IPS DF 19.7 (cell line): ENCODE measurements around the gene FRRS1L.

Experiments used
- DNase-seq: peaks from one replicate; pipeline ENCODE4 v3.0.0-alpha.2; 2013; ENCODE audit warnings: low read depth, low spot score

Gene FRRS1L

DNA sequence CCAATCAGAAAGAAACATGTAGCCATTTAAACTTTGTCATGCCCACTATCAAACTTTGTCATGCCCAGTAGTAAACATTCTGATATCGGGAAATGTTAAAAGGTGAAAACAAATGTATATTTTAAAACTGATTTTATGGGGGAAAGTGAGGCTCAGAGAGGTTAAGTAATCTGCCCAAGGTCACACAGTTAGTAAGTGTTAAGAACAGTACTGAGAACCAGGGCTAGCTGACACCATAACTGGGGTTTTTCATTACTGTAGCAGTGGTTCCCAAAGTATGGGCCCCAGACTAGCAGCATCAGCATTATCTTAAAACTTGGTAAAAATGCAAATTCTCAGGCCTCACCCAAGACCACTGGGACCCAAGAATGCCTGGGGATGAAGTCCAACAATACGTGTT, 9.9 kb upstream of the FRRS1L start:
- DNase-seq: no peak

DNA sequence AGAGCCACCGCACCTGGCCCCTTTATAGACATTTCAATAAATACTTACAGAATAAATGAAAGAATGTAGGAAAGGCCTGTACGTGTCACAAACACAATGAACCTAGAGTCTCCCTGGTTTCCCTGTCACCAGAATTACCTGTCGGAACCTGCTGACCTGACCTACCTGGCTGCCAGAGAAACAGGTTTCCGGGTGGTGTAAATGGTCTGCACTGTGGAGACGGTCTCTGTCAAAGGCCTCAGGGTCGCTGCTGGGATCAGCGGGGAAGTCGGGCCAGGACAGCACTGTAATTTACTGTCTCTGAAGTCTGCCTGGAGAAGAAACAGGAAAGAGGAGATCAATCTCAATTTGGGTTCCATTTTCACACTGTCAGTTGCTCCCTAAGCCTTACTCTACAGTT, 9.3 kb upstream of the FRRS1L start:
- no peak for DNase-seq

DNA sequence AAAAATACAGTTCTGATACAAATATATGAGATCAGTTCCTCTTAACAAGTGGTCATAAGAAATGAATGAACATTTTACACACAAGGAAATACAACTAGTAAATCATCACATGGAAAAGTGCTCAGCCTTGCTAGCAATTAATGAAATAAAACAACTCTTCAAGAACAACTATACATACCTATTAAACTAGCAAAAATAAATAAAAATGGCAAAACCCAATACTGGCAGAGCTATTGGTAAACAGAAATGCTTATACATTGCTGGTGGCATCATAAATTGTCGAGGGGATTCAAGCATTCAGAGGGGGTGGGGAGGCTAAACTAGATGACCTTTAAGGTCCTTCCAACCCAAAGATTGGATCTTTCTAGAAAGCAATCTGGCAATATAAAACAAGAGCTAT, 5.9 kb upstream of the FRRS1L start:
- DNase-seq: no peak

DNA sequence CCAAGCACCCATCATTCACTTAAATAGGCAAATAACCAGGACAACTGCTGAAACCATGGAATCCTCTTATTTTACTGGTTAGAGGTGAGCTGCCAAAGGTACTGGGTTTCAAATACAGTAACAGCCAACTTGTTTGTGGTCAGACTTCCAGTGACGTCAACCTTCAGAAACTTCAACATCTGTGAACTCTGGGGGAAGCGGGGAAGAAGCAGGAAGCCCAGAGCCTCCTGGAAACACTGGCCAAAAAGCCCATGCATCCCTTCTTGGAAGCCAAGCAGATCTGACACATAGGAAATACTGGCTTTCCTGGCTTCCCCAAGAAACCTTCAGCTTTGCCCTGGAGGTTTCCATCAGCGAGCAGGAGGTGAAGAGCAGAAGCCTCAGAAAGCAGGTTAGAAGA, 4.9 kb upstream of the FRRS1L start:
- DNase-seq: no peak

DNA sequence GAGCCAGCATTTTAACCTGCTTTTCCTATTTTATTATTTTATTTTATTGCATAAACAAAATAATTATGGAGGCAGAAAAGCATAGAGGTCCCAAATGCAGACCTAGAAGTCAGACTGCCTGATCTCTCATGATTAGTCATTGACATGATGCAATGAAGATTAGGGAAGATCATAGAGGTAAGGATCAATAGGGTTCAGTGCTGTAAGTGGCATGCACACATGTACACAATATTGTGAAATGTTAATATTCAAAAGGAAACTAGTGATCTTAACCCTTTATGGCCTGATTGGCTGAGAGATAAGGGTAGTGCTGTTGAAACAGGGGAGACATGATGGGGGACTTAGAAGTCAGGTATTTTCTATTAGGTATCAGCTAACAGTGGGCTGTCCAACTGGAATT, 1.1 kb upstream of the FRRS1L start:
- DNase-seq: no peak

DNA sequence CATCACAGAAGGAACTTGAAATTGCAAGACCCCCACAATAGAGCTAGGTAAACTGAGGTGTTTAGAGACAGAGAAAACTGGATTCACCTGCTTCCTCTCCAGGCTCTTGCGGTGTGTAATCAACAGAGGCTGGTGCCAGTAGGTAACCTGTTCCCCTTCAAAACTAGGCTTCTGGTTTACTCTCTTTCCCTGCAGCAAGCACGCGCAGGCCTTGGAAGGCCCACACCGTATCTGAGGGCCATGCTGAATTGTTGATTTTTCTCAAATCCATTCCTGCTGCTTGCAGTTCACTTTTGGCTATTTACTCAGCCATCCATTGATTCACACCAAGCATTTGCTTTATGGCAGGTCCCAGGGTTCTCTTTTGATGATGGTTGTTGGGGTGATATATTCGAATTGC, 667 bp upstream of the FRRS1L start:
- no peak for DNase-seq

DNA sequence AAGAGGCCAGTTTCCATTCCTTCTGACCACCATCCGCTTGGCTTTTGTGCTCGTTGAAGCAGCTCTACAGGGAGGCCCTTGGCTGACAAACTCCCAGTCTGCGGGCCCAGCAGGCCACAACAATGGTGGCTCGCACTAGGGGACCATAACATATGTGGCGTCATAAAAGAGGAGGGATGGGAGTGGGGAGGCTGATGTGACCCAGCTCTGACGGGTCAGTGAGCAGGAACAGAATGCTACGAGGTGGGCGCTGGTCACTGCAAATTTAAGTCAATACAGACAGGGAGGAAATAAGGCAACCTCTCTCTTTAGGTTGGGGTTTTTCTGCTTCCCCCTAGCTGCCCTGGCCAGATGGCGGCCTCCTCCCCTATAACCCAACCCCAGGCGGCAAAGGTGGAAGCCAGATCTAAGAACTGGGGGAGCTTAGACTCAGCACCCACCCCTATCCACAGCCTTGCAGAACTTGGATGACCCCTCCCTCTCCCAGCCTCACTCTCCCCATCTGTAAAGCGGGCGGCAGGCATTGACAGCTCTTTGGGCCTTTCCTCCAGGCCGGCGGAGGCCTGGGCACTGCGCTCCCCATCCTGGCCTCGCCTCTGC, 778 bp downstream of the FRRS1L start:
- no peak for DNase-seq

DNA sequence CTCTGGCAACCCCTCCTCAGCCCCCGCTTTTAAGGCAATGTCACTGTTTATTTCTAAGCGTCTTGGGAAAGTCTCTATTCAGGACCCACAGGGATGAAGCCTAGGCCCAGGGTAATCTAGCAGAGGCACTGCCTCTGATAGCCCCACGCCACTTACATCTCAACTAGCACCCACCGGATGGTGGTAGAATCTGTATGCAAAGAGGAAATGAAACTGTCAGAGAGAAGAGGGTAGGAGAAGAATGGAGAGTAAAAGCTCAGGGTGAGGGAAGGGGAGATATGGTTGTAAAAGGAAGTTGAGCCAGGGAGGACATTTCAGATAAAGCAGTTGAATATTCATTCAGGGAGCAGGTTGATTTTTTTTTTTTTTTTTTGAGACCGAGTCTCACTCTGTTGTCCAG, 3.0 kb downstream of the FRRS1L start:
- DNase-seq: no peak

DNA sequence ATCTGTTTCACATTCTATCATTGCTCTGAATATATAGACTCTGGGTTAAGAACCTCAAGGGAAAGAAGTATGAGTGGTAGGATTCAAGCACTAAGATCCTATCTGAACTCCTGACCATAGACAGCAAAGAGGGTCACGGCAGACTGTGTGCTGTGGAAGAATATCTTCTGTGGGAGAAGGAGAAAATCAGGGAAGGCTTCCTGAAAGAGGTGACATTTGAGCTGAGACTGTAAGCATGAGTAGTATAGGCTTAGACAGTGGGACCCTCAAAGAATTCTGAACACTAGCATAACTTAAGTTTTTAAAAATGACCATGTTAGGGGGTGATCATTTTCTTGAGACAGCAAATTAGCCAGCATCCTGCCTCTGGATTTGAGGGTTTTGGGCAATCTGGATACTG, 3.9 kb downstream of the FRRS1L start:
- no peak for DNase-seq

DNA sequence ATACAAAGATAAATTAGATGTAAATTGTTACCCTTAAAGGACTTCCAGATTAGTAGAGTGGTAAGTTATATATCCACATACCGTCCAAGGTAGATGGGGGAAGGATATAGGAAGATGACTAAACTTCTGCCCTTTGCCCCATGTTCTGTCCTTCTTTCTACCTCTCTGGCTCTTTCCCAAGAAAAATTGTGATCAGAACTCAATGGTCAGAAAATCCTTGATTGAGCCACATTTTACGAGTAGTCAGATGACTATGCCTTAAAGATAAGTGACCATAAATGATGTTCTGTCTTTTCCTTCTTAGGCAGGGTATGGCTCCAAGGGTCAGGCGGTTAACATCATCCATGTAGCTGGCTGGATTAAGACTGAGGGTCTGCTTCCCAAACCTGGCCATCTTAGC, 4.4 kb downstream of the FRRS1L start:
- no peak for DNase-seq

DNA sequence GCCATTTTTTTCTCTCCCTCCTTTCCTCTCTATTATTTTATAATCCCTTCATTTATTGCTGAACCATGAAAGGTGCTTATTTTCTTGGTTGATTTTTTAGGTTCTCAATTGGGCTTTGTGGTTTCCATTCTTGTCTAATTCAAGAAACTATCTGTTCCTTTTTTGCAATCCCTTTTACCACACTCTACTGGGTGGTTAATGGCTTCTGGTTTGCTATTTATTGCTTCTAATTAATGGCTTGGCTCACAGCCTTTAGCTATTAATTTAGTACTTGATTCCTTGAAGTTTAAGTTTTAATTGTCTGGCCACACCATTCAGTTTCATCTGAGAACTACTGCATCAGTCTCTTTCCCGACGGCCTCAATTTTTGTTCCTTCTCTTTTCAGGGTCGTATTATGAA, 5.6 kb downstream of the FRRS1L start:
- no peak for DNase-seq

DNA sequence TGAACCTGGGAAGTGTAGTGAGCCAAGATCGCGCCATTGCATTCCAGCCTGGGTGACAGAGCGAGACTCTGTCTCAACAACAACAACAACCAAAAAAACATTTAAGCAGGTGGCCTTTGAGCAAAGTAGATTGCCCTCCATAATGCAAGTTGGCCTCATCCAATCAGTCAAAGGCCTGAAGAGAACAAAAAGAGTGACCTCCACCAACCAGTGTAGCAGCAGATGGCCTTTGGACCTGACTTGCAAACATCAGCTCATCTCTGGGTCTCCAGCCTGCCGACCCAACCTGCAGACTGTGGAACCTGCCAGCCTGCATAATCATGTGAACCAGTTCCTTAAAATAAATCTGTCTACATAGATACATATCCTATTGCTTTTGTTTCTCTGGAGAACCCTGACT, 7.5 kb downstream of the FRRS1L start:
- DNase-seq: no peak

DNA sequence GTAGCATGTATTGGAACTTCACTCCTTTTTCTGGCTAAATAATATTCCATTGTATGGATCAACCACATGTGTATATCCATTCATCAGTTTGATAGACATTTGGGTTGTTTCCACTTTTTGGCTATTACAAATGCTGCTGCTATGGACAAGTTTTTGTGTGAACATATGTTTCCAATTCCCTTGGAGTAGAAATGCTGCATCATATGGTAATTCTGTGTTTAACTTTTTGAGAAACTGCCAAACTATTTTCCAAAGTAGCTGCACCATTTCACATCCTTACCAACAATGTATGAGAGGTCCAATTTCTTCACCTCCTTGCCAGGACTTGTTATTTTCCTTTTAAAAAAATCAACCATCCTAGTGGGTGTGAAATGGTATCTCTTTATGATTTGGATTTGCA, 8.4 kb downstream of the FRRS1L start:
- DNase-seq: no peak

DNA sequence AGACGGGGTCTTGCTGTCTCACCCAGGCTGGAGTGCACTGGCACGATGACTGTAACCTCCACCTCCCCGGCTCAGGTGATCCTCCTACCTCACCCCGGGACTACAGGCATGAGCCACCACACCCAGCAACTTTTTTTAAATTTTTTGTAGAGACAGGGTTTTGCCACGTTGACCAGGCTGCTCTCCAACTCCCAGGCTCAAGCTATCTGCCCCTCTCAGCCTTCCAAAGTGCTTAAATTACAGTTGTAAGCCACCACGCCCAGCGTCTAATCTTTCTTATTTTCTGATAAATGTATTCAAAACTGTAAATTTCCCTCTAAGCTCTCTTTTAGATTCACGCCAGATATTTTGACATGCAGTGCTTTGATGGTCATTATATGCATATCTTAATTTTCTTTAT, 10.3 kb downstream of the FRRS1L start:
- no peak for DNase-seq

DNA sequence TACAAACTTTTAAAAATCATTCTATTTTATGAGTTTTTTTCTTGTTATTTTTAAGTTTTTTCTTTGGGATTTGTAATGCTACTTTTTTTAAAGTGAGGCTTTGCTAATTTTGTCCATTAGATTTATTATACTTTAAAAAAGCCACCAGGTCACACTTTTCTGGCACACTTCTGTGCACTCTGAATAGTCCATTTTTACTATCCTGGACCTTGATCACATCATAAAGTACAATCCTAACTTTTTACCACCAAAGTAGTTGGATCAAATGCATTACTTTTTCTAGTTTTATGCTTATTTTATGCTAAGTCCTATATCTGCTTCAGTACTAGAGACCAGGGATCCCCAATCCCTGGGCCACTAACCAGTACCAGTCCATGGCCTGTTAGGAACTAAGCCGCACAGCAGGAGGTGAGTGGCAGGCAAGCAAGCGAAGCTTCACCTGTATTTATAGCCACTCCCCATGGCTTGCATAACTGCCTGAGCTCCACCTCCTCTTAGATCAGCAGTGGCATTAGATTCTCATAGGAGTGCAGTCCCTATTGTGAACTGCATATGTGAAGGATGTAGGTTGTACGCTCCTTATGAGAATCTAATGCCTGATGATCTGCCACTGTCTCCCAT, 16.0 kb downstream of the FRRS1L start:
- no peak for DNase-seq

DNA sequence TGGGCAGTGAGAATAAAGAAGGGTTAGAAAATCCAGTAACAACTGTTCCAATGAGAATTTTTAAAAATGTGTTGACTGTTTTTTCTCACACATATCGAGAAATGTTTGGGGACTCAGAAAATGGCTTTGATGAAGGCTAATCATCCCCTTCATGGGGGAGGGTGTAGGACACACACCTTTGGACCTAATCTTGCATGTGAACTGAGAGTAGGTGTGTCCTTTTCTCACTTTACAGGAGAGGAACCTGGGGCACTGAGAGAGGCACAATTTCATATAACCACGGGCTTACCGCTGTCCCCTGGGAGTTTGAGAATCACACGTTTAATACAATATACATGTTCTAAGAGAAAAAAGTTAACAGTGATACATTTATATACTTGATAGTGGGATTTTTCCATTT, 17.3 kb downstream of the FRRS1L start:
- DNase-seq: no peak

DNA sequence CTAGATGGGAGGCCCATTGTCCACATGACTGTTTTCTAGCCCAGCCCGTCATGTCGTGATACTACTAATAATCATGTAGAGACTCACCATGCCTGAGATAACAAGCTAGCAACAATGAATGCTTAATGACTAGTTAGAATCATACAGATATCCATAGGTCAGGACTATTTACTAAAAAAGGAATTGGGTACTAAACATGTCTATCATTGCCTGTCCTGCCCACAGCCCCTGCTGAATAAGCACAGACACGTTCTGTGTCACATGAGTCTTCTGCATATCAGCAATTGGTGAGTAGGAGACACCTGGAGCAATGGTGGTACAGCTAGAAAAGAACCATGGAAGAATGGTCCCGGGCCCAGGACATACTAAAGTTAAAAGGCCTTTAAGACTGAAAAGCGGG, 18.0 kb downstream of the FRRS1L start:
- DNase-seq: no peak

DNA sequence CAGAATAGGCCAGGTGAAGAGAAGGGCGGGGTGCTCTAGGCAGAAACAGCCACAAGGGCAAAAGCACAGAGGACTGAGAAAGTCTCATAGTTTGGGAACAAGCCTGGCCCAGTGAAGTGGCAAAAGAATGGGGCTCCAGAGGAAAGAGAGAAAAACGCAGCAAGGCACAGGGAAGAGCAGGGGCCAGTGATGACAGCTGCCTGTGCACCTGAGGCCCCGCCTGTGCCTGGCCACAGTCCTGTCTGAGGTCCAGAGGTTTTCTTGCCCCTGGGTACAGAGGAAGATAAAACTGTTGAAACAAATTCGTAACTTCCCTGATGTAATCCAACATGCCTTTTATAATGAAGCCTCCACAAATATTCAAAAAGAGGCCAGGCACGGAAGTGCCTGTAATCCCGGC, 22.0 kb downstream of the FRRS1L start:
- DNase-seq: no peak

DNA sequence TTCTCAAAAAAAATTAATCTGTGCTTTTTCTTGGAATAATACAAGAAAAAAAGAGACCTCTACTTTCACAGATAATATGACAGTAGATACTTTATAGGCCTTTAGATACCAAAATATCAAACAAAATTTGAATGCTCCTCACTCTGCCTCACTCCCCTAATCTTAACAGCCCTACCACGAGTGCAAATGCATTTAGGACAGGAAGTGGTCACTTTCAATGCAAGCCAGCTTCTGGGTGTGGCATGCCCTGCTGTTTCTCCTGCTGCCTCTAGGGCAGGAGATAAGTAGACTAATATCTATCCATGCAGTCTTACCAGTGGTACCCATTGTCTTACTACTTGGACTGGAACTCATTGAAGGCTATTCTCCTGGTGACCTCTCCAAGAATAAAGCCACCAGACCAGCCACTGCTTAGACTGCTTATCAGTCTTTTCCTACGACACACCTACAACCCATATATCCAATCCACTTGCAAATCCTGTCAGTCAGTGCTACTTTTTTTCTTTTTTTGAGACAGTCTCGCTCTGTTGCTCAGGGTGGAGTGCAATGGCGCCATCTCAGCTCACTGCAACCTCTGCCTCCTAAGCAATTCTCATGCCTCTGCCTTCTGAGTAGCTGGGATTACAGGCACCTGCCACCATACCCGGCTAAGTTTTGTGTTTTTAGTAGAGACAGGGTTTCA, 23.0 kb downstream of the FRRS1L start:
- no peak for DNase-seq

DNA sequence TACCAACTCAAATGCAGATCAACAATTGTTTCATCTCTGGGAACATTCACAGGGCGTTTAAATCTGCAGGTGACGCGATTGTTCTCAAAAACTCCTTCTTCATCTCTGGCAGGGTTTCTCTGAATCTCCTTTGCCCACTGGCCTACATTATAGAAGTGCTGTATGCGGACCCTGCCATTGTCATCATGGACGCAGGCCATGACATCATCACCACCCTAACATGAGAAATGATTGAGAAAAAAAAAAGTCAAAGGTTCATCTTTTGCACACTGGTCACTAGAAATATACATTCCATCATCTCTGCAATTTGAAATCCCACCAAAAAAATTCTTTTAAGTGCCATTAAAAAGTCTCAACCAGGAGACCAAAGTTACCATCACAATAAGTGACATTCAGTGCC, 25.7 kb downstream of the FRRS1L start:
- DNase-seq: no peak

DNA sequence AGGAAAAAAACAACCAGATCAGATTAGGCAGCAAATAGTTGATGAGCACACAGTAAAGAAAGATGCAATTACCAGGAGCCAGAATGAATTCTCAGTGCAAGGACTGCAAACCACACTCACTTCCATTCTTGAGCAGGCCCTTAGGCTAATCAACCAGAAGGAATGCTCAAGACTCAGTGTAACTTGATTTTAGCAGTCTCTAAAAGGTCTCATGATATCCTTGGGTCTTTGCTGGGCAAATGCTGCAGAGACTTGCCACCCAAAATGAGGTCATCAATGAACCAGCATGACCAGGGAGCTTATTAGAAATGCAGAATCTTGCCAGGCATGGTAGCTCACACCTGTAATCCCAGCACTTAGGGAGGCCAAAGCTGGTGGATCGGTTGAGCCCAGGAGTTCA, 27.2 kb downstream of the FRRS1L start:
- DNase-seq: no peak

DNA sequence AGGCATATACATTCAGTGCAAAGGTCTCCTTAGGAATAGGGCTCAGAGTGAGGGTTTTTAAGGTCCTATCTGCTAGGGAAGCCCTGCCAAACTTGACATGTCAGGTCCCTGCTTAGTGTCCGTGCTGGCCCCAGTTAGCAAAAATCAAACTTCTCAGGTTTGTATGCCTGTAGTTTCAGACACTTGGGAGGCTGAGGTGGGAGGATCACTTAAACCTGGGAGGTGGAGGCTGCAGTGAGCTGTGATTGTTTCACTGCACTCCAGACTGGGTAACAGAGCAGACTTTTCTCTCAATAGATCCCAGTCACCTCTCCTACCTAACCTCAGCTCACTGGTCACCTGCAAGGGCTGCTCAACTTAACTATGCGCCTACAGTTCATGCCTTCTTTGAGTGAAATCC, 28.6 kb downstream of the FRRS1L start:
- no peak for DNase-seq

DNA sequence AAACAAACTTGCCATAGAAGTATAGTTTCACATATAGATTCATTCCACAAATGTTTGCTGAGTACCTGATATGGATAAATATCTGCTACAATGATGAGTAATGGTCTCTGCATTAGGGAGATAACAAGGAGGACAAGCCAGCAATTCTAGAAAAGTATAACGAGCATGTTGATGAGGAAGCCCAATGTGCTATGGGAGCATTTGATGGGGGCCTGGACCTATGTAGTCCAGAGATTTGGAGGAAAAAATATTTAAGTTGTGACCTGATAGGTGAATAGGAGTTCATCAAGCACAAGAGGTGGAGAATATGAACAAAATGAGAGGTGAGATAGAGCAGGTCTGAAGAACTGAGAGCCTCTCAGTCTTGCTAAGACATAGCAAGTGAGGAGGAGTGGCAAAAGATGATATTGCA, 32.9 kb downstream of the FRRS1L start:
- DNase-seq: no peak

DNA sequence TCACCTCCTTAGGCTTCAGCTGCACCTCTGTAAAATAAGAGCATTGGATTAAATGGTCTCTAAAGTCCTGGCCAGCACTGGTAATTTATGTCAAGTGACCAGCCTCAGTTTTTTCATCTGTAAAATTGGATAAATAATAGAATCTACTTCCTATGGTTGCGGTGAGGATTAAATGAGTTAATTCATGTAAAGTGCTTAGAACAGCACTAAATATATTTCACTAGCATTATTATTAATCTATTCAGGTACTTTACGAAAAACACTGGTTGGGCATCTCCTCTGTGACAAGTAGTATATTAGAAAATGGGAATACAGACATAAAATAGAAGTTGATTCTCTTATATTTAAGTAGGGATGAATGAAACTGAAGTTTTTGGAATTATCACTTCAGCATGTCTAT, 33.5 kb downstream of the FRRS1L start:
- no peak for DNase-seq
